HEK293T (cell line): Measurements from ENCODE around the gene UBN1.

Source experiments
- FOXA1 ChIP-seq: fragments of 450-650 bp; IDR thresholded peaks from 2 replicates; pipeline ENCODE4 v1.6.1; 2016; ENCODE audit warnings: mild to moderate bottlenecking
- ZNF384 ChIP-seq: fragments of 450-650 bp; IDR thresholded peaks from 2 replicates; pipeline ENCODE4 v1.6.1; 2016

- TF ChIP-seq ZNF384 (0 out of 2 replicates have a peak, but pooled peaks have one; percentile 29), FOXA1 (no peak)
Measured at GRCh38 chr16:4900036-4900435, 52.8 kb downstream of the UBN1 start.
